Measurements from ENCODE around the gene ADD2.
"Not testable (repeated sequence)": the region's sequence is repeated elsewhere in the genome, so short reads cannot be mapped to it uniquely, and the experiment has no call there.

ADD2 gene, protein sequence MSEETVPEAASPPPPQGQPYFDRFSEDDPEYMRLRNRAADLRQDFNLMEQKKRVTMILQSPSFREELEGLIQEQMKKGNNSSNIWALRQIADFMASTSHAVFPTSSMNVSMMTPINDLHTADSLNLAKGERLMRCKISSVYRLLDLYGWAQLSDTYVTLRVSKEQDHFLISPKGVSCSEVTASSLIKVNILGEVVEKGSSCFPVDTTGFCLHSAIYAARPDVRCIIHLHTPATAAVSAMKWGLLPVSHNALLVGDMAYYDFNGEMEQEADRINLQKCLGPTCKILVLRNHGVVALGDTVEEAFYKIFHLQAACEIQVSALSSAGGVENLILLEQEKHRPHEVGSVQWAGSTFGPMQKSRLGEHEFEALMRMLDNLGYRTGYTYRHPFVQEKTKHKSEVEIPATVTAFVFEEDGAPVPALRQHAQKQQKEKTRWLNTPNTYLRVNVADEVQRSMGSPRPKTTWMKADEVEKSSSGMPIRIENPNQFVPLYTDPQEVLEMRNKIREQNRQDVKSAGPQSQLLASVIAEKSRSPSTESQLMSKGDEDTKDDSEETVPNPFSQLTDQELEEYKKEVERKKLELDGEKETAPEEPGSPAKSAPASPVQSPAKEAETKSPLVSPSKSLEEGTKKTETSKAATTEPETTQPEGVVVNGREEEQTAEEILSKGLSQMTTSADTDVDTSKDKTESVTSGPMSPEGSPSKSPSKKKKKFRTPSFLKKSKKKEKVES

DNA sequence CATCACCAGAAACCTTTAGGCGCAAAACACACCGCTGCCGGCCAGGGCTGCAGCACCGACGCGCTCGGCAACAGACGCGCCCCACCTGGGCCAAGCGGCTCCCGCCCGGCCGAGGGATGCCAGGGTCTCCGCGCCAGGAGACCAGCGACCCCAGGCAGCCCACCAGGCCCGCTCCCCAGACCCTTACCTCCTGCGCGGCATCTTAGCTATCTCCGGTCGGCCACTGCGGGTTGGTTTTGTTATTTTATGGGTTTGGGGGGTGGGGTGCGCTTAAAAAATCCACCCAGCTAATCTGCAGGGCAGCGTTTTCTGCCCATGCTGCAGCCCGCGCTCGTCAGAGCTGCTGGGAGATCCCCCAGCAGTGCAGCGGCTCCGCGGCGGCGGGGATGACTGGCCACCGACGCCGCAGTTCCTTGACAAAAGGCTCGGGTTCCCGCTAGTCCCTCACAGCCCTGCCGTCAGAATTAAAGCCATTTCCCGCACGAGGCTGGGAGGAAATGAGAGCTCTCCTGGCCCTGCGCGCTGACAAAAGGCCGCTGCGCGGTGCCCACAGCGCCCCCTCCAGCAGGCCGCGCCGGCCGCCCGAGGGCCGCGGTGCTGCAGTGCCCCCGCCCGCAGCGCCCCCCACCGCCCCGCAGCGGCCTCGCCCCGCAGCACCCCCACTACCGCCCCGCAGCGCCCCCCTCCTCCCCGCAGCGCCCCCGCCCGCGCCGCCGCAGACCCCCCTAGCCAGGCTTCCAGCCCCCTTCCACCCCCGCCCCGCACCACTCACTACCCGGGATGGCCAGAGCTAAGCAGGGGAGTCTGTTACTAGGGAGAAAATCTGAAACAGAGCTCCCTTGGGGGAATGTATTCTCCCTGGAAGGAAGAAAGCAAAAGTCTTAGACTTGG is at the start of gene ADD2:
Gene ADD2, minus strand, starts transcription at position 502 of the 891 bp plus-strand sequence. CDS start 61,792 bp downstream, outside the sequence.
- DNase-seq = peak; percentile 18 to 48

DNA sequence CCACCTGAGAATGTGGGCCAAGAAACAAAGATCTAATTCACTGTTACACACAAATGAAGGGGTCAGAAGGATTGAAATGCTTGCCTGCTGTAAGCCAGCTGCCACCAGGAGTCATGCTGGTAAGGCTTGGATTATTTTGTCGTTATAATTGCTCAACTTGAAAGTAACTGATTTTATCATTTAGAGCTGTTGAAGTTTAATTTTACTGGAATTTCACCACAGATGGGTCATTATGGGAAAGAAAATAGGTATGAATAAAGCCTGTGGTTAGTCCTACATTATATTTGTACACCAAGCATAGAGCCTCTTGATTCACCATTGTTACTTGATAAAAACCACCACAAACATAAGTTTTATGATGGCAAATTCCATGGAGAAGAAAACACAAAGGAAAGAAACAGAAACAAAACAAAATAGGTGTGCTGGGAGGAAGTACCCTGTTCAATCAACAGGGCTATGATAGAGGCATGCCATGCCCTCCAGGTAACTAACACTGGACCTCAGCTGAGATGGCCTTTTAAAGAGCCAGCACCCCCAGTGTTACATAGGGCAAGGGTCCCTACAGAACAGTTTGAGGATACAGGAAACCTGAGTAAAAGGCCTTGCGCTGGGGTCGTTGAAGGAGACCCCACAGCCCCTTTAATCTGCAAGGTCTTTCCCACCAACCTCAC is 49.4 kb upstream of the ADD2 start:
- no peak for DNase-seq

DNA sequence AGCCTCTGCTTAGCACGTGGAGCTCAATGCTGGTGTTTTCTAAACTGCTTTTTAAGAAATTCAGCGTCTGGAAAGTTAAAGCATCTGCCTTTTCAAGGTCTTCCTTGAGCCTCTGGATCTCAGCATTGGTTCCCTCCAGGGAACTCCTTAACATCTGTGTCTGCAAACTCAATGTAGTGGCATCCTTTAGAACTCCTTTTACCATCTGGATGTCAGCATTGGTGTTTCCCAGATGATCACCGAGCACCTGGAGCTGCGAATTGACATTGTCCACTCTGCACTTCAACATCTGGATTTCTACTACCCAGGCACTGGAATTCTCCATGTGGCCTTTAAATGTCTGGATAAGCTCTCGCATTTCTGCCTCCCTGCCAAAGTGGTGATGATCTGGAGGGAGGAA is 48.7 kb upstream of the ADD2 start:
- no peak for DNase-seq

DNA sequence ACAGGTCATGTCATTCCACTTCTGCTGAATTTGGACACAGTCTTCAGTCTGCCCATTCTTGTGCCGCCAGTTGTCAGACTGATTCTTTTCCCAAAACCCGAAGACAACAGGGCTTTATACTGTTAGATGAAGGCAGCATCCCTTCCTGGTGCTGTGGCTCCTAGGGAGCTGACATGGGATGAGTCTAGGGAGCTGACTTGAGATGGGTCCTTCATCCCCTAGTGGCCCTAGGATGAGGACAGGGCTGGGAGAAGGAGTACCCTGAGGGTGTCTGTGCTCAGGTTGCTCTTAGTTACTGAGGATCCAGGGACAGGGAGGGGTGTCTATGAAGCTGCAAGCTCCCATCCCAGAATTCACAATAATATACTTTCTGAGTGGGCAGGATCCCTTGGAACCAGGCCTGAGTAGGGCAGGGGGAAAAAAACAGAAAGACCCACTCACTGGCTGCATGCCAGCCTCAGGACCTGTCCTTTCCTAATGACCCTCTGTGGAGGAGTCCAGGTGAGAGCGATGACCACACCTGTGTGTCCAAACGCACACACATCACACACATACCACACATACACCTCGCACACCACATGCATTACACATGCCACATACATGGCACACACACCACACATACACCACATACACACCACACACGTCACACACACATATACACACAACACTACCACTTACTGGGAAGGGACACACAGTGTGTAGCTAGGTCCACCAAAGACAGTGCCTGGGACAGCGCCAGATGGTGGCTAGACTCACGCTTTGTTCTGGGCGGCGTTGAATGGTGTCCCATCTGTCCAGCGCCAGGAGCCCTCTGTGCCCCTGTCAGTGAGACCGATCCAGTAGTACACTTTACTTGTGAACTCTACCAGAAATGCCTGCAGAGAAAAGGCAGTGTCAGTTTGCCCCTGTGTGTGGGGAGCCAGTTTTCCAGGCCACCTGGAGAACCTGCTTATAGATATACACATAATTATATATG is 41.3 kb upstream of the ADD2 start:
- DNase-seq = no peak

DNA sequence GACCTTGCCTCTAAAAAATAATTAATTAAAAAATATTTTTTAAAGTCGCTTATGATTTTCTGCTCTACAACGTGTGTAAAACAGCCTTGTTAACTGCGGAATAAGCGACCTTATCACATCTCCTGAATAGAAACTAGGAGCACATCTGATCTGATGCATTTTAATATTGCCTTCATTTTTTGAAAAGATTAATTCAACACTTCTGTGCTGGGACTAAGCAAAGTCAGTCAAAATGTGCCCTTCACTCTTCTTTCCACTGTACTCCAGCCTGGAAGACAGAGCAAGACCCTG is 39.8 kb upstream of the ADD2 start:
- no peak for DNase-seq

DNA sequence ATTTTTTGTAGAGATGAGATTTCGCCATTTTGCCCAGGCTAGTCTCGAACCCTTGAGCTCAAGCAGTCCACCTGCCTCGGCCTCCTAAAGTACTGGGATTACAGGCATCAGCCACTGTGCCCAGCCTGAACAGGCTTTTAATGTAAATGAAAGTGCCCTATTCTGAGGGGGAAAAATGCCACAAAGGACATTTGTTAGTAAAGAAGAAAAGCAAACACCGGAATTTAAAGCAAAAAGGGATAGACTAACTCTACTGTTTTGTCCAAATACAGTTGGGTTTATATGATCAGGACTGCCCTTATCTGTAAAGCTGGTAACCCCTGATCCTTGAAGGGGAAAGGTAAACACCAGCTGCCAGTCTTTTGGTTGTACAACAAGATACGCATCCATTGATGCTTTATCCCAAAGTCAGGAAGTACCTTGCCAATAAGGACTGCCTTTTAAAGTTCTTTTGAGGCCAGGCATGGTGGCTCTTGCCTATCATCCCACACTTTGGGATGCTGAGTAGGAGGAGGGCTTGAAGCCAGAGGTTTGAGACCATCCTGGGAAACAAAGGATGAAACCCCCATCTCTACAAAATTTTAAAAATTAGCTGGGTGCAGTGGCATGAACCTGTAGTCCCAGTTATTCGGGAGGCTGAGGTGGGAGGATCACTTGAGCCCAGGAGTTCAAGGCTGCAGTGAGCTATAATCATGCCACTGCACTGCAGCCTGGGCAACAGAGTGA is 39.3 kb upstream of the ADD2 start:
- no peak for DNase-seq

DNA sequence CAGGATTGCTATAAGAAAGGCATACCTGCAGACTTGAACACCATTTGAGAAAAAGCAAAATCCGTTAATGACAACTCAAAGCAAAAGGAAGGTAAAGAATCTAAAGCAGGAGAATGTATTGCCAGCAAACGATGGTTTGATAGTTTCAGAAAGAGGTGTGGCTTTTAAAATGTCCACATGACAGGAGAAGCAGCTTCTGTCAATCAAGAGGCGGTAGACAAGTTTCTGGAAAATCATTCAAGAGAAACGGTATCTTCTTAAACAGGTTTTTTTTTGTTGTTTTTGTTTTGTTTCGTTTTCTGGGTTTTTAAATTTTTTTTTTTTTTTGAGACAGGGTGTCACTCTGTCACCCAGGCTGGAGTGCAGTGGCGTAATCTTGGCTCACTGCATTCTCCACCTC is 38.6 kb upstream of the ADD2 start:
- DNase-seq = no peak

DNA sequence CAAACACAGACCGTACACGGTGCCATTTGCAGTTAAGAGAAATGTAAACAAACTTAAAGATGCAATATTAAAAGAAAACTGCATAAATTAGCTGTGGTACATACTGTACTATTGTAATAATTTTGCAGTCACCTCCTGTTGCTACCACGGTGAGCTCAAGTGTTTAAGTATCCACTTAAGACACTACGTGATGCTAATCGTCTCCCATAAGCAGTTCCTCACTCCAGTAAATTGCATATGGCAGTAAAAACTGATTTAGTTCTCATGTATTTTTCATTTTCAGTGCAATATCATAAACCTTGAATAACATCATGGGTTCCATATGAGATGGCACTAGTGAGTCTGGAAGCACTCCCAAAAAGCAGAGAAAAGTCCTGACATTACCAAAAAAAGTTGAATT is 38.0 kb upstream of the ADD2 start:
- DNase-seq = no peak

DNA sequence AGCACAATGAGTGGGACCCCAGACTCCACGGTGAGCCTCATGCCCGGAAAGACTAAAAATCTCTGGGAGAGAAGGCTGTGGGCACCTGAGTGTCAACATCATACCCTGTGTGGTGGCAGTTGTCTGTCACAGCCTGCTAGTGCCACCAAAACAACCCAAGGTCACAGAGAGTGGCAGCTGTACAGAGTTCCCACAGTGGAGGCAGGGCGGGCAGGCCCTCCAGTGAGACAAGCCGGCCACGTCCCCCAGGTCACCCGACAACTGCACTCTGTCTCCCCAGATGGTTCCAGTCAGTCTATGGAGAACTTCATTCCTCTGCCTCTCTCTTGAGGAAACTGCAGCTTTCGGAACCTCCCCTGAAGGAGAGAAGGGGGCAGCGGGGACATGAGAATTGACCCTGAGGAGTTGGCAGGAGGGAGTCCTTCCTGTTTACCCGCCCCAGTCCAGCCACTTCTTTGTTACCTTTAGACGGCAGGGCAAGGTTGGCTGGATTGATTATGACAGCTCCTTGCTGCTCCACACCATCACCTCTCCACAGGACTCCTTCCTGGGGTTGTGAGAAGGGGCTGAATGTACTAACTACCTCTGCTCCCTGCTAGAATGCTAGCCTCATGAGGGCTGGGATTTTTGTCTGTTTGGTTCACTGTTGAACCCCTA is 33.7 kb upstream of the ADD2 start:
- DNase-seq = no peak

DNA sequence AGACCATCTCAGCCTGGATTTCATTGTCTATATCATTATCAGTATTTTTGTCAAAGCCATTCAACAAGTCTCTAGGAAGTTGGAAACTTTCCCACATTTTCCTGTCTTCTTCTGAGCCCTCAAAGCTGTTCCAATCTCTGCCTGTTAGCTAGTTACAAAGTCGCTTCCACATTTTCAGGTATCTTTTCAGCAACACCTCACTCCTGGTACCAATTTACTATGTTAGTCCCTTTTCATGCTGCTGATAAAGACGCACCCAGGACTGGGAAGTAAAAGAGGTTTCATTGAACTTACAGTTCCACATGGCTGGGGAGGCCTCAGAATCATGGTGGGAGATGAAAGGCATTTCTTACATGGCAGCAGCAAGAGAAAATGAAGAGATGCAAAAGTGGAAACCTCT is 31.7 kb upstream of the ADD2 start:
- DNase-seq = no peak

DNA sequence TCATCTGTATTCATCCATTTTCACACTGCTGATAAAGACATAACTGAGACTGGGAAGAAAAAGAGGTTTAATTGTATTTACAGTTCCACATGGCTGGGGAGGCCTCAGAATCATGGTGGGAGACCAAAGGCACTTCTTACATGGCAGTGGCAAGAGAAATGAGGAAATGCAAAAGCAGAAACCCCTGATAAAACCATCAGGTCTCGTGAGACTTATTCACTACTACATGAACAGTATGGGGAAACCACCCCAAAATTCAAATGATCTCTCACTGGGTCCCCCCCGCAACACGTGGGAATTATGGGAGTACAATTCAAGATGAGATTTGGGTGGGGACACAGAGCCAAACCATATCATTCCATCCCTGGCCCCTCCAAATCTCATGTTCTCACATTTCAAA is 30.0 kb upstream of the ADD2 start:
- not testable (repeated sequence) for DNase-seq

DNA sequence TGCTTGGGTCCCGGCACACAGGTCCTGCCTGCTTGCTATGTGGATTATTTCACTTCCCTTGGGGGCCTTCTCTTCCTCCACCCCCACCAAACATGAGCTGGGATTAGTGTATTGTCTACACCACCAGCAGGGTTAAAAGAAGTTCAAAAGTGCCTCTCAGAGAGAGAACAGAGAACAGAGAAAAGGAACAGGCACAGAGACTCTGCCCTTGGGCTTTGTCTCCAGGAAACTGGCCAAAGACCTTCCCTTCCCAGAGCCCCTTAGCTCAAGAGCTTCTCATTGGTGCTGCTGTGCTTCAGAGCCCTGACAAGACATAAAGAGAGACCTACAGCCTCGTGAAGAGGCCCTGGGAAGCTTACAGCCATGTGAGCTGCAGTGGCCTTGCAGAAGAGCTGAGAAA is 29.5 kb upstream of the ADD2 start:
- DNase-seq = no peak

DNA sequence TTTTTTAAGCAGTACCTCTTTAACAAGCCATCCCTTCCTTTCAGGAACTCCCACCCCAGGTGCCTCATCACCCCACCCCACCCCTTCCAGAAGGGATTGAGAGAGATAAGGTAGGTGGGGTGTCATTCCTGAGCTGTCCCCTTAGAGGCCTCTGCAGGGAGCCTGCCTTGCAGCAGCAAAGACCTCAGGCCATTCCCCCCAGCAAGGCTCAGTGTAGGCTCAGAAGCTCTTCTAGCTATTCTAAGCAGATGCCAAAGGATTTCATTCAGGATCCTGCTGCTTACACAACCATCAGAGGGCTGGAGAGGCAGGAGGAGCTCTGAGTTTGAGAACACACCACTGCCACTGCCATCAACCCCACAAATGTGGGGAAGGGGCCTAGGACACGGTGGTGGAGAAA is 28.3 kb upstream of the ADD2 start:
- no peak for DNase-seq

DNA sequence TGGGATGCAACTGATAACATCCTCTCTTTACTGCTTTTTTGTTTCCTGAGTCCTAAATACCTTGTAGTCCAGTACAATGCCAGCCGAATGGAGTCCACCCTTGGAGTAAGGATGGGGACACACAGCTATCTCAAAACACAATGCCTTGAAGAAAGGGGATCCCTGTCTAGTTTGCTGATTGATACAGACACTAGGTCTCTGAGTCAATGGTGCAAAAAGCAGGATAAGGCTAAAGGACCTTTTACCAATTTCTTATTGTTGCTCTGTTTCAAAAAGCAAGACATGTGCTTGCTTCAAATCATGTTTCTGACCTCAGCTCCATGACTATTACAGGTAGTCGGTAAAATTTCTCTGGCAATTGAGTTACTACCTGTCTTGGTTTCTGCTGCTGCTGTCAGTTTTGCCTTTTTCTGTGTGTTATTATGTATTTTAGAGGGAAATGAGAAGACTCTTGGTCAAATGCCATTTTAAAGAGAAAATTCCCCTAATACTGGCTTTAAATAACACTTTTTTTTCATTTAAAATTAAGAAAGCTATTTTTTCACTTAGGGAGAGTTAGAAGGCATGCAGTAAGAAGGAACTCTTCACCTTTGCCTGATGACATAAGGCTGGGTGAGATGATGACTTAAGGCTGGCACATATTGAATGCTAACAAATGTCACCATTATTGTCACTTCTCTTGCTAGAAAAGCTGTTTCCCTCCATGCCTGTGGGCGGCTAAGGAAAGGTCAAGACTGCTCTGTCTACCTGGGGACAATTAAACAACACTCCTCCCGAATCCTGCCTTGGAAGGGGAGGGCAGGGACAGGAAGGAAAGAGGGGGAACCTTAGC is 27.4 kb upstream of the ADD2 start:
- DNase-seq = no peak

DNA sequence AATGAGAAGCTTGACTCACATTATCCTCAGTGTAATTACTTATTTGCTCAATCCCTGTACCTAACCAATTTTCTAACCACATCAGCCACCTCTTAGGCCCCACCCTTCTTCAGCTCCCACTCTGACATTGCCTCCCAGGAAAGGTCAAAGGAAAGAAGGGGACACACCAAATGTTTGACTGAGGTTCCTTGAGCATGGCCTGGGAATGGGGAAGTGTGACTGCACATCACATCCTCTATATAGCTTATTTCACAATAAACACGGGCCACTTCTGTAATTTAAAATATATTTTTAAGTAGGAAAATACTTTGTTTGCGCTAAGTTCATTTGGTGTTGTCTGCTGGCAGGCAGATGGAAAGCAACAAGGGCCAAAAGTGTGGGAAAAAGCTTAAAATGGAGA is 25.4 kb upstream of the ADD2 start:
- DNase-seq = no peak

DNA sequence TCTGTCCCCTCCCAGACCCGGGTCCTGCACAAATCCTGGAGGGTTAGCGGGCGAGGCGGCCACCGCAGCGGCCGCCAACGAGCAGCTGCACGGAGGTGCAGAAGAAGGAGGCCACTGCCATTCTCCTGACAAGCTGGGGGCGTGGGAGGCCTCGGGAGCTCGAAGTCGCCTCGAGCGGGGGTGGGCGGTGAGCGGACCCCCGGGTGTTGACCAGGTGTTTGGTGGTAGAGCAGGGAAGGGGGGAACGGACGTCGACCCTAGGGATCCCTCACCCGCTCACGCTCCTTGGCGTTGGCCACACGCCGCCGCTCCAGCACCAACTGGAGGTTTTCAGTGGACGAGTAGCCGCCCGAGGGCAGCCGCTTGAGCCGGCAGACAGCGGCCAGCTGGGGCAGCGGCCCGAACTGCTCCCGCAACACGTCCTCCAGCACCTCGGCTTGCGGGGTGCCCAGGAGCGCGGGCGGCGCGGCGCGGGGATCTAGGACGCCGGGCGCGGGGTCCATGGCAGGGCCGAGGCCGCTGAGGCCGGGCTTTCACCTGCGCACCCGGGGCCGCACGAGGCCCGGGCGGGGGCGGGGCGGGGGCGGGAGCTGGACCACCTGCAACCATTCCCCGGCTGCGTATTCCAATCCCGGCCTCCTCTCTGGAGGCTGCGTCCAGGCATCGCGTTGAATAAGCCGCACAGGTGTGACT is 22.3 kb upstream of the ADD2 start, which contains the start of gene FIGLA:
Gene FIGLA, minus strand, starts transcription at position 508 of the 693 bp plus-strand sequence. Its CDS starts 5 bp downstream, at position 503.
- DNase-seq = no peak

DNA sequence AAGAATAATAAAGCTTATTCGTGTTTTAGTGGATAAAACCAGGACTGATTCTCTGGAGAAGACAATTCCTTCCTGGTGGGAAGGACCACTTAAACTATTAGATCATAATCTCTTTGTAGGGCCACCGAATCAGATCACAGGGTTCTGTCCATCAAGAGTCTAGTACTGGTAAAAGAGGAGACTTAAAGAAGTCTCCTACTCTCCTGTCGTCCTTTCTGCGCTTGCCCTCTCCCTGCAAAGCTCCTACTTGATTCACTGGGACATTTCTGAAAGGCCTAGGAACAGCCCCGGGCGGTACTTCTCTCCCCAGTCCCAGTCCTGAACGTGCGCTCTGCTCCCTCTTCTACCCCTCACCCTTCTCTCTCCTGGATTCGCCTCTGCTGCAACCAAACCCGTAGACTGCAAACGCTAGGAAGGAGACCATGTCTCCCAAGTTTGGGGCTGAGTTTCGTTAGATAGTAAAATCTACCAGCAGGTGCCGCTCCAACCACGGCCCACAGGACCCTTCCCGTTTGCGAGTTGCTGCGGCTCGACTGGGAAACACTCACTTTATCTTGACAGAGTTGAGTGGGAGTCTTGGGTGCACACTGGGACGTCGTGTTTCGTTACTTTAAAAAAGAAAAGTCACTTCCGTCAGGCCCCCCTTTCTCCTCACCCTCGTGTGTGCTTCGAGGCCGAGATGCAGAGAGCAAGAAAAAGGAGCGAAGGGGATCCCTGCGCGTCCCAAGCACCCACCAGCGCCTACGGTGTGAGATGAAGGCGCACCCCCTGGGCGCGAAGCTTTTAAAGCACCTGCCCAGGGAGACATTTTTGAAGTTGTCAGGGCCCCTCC is 21.5 kb upstream of the ADD2 start:
- DNase-seq = peak; percentile 8 to 29

Data from SW 1271 (cell line).